Spleen (tissue), 7 donors: ENCODE results near the gene DDI2.

Experiments used
- CTCF ChIP-seq, 11 experiments: fragments of 200-600 bp in 7 of 11; fragments of 450-650 bp in 4 of 11; sonication (generic) in 4 of 11; IDR thresholded peaks in 8 of 11; conservative IDR thresholded peaks in 3 of 11; 1 replicate in 7 of 11; 2 replicates in 4 of 11; pipeline versions ENCODE4 v1.4.0 to v1.8.0; 2016 to 2021; ENCODE audit warnings: antibody characterized with exemption in 11 of 11, inconsistent platforms in 4 of 11, mild to moderate bottlenecking in 1 of 11
- POLR2A ChIP-seq, 3 donors: fragments of 450-650 bp; IDR thresholded peaks; one replicate each; pipeline ENCODE4 v1.5.1; 2017; ENCODE audit warnings: antibody characterized with exemption in 3 of 3, mild to moderate bottlenecking in 1 of 3
- POLR2AphosphoS5 ChIP-seq, 3 donors: sonication (generic); formaldehyde crosslinking; IDR thresholded peaks; one replicate each; pipeline ENCODE4 v1.5.1; 2017; ENCODE audit warnings: antibody characterized with exemption in 3 of 3
- donor health status: DM: no; HTN: no; CAD: no; lungs with moderate emphysema.
- donor health status: DM: no; HTN: no; CAD: no.
- donor health status: DM: no; HTN: no; CAD: no.

DNA sequence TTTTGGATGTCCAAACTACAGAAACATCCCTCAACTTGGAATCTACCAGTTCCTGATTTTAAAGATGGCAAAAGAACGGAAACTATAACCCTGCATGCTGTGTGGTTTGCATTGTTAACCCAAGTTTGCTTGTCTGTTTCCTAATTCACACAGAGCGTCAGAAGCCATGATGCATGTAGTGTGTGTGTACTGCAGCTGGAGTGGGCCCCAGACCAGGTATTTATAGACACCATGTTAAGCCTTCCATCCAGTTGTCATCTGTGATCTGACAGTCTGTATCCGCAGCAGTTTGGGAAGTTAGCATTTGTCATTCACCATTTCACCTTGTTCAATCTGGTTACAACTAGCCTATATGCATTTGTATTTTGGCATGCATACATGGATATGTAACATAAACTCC lies 39.2 kb downstream of the DDI2 start:
- no peak for TF ChIP-seq CTCF (IDR thresholded peaks at IDR 0.05 in 8 of 11, conservative IDR thresholded peaks at IDR 0.05 in 3 of 11)
- TF ChIP-seq POLR2A (IDR thresholded peaks at IDR 0.05), result no peak
- no peak for TF ChIP-seq POLR2AphosphoS5 (IDR thresholded peaks at IDR 0.05)
